NCI-H128 (cell line): Measurements from ENCODE around the gene ZNF558.

Source experiments
- DNase-seq: peaks from one replicate; lab custom pipeline; 2025; ENCODE audit not compliant: unreplicated experiment; lab: John Stamatoyannopoulos, UW

The ZNF558 gene

GRCh38 chr19:8832132-8833021 lies at the start of gene ZNF558, which contains the start of gene MBD3L1:
Gene ZNF558, minus strand, starts transcription at chr19:8832304. Its CDS starts 9,645 bp downstream, at chr19:8822659.
Gene MBD3L1, plus strand, starts transcription at chr19:8832377. Its CDS starts 10,302 bp downstream, at chr19:8842679.
- DNase-seq: peak; percentile 90

GRCh38 chr19:8881512-8881911 lies 49.4 kb upstream of the ZNF558 start:
- no peak for DNase-seq

GRCh38 chr19:8880868-8881488 lies 48.9 kb upstream of the ZNF558 start:
- DNase-seq: no peak

- no peak for DNase-seq
These were observed 46.0 kb upstream of the ZNF558 start for GRCh38 chr19:8877854-8878705.

GRCh38 chr19:8866344-8866743 lies 34.2 kb upstream of the ZNF558 start:
- DNase-seq: no peak

- no peak for DNase-seq
These were observed 26.2 kb upstream of the ZNF558 start for GRCh38 chr19:8858260-8858659.

GRCh38 chr19:8850488-8850887 lies 18.4 kb upstream of the ZNF558 start:
- DNase-seq: no peak

GRCh38 chr19:8849232-8849631 lies 17.1 kb upstream of the ZNF558 start:
- no peak for DNase-seq

- no peak for DNase-seq
These were observed 14.7 kb upstream of the ZNF558 start for GRCh38 chr19:8846819-8847218.

- DNase-seq: no peak
These were observed 8.6 kb upstream of the ZNF558 start for GRCh38 chr19:8840708-8841107.

GRCh38 chr19:8835877-8836276 lies 3.8 kb upstream of the ZNF558 start:
- DNase-seq: no peak

GRCh38 chr19:8835446-8835845 lies 3.3 kb upstream of the ZNF558 start:
- DNase-seq: no peak

- DNase-seq: no peak
These were observed 322 bp downstream of the ZNF558 start for GRCh38 chr19:8831832-8832131.

- no peak for DNase-seq
These were observed 731 bp downstream of the ZNF558 start for GRCh38 chr19:8831373-8831772.

- DNase-seq: no peak
These were observed 4.8 kb downstream of the ZNF558 start for GRCh38 chr19:8827277-8827676.

GRCh38 chr19:8826371-8826770 lies 5.7 kb downstream of the ZNF558 start:
- no peak for DNase-seq

GRCh38 chr19:8821748-8822241 lies 10.3 kb downstream of the ZNF558 start:
- DNase-seq: no peak

- no peak for DNase-seq
These were observed 11.9 kb downstream of the ZNF558 start for GRCh38 chr19:8820234-8820633.

- DNase-seq: no peak
These were observed 16.3 kb downstream of the ZNF558 start for GRCh38 chr19:8815780-8816179.

- no peak for DNase-seq
These were observed 17.9 kb downstream of the ZNF558 start for GRCh38 chr19:8814176-8814575.
